DMS53 treated with DMSO at 0.1 percent for 48 hours (cell line): ENCODE data around the gene ACBD5.
"Not testable (repeated sequence)": the region's sequence is repeated elsewhere in the genome, so short reads cannot be mapped to it uniquely, and the experiment has no call there.

ENCODE experiments used
- DNase-seq: peaks from one replicate; lab custom pipeline; 2025; ENCODE audit not compliant: unreplicated experiment; lab: John Stamatoyannopoulos, UW

Gene ACBD5, protein sequence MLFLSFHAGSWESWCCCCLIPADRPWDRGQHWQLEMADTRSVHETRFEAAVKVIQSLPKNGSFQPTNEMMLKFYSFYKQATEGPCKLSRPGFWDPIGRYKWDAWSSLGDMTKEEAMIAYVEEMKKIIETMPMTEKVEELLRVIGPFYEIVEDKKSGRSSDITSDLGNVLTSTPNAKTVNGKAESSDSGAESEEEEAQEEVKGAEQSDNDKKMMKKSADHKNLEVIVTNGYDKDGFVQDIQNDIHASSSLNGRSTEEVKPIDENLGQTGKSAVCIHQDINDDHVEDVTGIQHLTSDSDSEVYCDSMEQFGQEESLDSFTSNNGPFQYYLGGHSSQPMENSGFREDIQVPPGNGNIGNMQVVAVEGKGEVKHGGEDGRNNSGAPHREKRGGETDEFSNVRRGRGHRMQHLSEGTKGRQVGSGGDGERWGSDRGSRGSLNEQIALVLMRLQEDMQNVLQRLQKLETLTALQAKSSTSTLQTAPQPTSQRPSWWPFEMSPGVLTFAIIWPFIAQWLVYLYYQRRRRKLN

DNA sequence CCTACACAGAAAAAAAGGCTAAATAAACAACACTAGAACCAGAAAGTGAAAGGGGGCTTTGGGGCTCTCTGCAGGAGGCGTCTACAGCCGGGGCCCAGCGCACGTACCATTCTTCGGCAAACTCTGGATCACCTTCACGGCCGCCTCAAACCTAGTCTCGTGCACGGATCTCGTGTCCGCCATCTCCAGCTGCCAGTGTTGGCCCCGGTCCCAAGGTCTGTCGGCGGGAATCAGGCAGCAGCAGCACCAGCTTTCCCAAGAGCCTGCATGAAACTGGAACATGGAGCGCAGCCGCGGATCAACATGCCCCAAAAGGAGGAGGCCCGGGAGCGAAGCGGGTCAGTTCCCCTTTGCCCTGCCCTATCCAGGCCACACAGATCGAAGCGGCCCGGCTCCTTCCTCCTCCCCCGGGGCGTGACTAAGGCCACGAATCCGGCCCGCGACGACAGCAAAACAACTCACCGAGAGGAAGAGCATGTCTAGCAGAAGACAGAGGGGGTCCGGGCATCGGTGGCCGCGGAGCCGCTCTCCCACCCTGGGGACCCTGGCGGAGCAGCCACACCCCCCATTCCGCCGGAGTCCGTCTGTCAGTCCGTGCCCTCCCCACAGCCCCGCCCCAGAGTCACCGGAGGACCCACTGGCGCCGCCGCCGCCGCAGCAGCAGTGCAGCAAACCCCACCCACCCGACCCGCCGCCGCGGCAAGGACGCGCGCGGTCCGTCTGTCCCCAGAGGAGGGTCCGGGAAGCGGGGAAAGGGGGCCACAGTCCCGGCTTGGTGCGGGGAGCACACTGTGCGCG is at the start of gene ACBD5:
Gene ACBD5, minus strand, starts transcription at position 586 of the 798 bp plus-strand sequence. Its CDS starts 109 bp downstream, at position 477.
- DNase-seq = peak; percentile 87

DNA sequence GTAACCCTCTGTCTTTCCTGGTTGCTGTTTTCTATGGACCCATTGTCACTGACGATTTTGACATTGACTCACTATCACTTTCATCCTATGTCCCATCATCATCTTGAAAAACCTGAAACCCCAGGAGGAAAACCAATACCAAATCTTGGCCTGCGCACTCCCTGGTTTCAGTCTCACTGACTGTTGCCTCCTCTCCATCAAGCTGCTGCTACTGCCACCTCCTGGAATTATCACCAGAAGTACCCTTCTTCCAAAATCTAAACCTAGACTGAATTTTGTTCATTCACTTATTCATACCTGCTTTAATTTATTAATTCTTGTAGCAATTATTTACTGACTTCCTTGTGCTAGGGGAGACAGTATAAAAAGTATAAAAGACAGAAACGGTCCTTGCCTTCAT is 44.5 kb upstream of the ACBD5 start:
- no peak for DNase-seq

DNA sequence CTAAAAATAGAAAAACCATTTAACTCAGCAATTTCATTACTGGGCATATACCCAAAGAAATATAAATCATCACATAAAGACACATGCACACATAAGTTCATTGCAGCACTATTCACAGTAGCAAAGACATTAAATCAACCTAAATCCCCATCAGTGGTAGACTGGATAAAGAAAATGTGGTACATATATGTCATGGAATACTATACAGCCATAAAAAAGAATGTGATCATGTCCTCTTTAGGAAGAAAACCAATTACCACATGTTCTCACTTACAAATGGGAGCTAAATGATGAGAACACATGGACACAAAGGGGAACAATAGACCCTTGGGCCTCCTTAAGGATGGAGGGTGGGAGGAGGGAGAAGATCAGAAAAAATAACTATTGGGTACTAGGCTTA is 36.0 kb upstream of the ACBD5 start:
- no peak for DNase-seq

DNA sequence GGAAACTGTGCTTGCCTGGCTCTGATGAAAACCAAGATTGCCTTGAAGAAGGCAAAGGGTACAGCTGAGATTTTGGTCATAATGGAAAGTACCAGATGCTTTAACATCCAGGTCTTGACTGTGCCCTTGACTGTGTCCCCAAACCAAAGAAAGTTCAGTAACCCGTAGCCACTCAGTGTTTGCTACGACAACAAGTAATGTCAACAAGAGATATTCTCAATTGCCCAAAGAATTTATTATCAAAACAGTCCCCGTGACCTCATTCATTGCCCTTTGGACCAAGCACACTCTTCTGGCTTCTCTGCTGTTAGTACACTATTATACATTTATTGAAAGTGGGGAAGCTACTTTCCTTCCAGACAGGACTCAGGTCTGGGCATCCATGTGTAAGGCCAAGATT is 25.4 kb upstream of the ACBD5 start:
- not testable (repeated sequence) for DNase-seq

DNA sequence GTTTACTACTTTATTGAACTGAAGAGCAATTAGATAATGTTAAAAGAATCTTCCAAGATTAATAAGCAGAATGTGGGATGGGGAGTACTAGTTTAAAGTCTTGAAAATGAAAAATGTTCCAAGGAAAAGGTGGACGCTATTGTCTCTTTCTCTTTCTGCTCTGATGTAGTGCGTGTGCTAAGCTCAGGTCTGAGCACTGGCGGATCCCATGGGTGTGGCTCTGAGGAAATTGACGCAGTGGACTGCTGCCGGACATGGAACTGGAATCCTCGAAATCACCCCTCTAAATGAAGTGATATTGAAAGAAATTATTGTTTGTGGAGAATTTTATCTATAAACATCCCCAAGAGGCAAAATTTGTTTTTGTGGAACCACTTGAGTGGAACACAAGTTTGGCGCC is 22.2 kb upstream of the ACBD5 start:
- not testable (repeated sequence) for DNase-seq

DNA sequence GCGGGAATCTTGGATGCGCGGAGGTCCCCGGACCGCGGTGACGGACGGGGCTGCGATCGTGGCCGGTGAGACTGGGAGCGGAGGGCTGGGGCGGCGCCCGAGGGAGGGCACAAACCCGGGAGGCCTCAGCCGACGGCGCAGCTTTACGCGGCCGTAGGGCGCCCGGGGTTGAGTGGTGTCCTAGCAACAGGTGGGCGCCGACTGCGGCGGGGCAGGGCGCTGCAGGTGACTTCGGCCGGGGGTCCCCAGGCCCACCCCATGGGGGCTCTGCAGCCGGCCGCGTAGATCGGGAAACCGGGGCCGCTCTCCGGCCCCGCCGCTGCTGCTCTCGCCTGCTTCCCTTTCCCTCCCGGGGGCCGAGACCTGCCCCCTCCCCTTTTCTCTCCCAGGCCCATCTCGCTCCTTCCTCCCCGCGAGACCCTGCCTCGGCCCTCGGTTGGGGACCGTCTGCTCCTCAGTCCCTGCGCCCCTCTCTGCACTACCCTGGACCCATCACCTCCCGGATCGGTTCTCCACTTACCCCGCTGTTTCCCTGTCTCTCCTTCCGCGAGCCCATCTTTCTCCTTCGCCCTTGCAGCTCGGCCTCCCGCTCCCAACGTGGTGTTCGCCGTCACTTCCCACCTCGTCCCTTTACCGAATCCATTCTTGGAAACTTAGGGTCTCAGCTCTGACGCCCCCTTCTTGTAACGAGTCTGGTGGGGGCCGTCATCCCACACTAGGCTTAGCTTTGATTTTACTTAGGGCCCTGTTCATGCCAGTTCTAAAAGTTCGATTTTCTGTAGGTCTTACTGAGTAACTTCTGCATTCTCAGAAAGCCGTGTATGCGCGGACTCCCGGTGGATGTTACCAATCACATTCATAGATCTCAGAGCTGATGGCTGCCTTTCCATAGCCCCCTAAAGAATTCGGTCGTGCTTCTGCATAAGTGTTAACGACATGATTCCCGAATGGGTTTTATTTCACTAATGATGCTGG is 18.5 kb upstream of the ACBD5 start:
- DNase-seq = peak; percentile 15

DNA sequence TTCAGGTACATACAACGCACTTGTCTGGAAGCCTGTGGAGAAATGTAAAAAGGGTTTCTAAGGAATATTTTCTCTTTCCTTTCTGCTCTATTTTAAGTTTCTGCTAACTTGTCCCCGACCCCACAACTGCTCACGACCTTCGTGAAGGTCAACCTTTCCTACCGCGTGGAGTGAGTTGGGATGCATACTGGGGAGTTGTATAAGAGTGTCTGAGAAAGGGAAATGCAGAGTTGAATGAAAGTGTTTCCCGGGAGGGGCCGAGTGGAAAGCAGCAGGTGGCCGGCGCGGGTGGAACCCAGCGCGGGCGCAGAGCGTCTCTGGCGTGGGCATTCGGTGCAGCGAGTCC is 17.9 kb upstream of the ACBD5 start:
- no peak for DNase-seq

DNA sequence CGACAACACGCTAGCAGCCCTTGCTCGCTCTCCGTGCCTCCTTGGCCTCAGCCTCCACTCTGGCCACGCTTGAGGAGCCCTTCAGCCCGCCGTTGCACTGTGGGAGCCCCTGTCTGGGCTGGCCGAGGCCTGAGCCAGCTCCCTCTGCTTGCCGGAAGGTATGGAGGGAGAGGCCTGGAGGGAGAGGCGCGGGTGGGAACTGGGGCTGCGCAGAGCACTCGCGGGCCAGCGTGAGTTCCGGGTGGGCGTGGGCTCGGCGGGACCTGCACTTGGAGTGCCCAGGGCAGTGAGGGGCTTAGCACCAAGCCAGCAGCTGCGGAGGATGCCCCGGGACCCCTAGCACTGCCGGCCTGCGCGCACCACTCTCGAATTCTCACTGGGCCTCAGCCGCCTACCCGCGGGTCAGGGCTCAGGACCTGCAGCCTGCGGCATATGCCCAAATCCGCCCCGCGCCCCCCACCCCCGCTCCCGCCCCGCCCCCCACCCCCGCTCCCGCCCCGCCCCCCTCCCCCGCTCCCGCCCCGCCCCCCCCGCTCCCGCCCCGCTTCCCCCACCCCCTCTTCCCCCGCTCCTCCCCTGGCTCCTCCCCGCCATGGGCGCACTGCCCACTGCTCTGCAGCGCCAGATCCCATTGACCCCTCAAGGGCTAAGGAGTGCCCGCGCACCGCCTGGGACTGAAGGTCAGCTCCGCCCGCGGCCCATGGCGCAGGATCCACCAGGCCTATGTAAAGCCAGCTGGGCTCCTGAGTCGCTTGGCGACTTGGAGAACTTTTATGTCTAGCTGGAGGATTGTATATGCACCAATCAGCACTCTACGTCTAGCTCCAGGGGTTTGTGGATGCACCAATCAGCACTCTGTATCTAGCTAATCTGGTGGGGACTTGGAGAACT is 15.9 kb upstream of the ACBD5 start:
- DNase-seq = no peak

DNA sequence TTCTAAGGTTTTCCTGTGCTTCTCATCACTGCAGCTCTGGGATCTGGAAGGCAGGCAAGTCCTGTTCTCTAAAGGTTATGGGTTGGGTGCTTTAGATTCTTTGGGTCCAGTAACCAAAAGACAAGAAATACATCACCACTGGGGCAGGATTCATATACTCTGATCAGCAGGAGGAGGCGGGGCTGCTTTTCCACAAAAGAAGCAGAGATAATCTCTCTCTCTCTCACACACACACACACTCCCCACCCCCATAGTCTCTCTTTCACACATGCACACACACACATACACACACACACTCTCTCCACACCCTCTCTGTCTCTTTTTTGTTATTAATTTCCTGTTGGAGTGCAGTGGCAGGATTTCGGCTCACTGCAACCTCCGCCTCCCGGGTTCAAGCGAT is 13.0 kb upstream of the ACBD5 start:
- no peak for DNase-seq

DNA sequence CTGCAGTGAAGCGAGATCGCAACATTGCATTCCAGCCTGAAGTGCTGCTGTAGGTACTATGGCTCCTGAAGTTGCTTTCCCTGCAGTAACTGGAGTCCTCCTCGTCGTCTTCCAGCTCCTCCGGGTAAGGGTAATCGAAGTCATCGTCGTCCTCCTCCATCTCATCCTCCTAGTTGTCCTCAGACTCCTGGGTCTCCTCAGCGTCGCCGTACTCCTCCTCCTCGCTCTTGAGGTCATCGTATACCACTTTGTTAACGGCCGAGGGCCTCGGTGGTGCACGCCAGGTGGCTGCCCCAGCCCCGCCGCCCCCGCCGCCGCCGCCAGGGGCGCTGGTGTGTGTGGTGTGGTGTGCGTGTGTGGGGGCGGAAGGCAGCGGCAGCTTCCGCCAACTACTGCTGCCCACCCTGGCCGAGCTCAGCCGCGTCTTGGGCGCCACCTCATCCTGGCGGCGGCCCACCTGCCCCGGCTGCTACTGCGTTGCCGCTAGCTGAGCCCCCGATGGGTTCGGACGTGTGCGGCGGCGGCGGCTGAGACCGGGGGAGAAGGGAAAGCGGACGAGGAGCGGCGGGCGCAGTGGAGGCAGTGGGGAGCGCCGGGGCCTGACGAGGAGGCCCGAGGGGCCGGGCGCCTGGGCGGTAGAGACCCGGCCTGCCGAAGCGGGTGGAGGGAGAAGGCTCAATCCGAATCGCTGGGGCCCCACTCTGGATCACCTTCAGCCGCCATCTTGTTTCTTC is 11.8 kb upstream of the ACBD5 start:
- DNase-seq = peak; percentile 70

DNA sequence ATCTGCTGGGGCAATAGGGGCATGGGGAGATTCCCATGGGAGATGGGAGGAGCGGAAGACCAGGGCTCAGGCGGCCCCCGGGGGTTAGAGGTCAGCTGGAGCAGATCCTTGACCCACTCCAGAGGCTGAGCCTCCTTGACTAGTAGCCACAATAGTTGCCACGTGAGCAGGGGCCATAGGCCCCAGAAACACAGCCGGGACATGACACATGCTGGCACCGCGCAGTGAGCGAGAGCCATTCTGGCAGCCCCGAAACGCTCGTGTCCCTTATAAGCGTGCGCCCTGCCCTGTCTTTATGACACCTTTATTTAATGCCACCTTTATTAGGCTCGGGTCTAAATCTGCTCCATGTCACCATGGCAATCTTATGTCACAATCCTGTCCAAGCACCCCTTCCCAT is 11.0 kb upstream of the ACBD5 start:
- no peak for DNase-seq

DNA sequence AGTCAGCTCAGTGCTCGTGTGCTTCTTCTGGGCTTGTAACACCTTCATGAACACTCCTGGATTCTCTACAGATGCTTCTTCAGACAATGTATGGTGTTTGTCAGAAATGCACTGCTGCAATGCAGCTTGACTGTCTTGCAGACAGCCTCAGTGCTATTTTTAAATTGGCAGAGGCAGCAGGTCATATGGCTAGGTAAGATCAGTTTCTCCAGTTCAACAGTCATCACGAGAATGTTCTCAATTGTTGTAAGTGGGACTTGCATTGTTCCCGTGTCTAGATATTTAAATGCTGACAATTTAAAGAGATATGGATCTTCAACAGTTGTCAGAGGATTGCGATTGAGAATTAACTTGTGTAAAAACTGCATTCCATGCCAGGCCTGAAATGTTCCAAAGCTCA is 7.6 kb upstream of the ACBD5 start:
- no peak for DNase-seq

DNA sequence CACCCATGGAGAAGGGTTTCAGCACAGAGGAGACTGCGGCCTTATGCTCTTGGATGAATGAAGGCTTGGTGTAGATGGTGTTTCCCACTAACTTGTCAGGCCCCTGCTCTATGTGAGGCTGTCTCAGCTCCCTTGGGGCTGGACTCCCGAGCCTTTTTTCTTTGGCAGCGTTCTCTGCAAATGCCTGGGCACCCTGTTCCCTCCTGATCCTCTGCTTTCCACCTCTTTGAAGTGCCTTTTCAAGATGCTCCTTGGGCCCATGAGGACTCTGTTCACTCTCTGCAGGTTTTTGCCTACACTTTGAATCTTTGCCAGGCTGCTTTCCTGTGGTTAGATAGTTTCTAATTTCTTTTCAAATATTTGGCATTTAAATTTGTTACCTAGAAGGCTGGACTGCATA is 6.8 kb upstream of the ACBD5 start:
- no peak for DNase-seq

DNA sequence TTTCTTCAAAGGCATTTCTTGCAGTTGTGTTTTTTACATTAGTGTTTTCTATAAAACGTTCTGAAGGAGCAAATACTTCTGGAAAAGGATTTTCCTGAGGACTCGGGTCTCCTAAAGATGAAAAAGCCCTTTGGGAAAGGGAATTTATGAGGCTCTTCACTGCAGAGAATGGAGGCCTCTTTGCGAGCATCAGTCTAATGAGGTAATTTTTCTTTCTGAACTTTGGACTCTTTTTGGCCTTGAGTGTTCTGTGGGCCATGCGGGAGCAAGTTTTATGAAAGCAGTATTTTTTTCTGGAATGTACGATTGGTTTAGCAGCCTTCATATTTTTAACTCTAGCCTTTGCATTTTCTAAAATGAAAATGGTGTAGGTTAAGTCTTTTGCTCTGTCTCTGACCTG is 6.4 kb upstream of the ACBD5 start:
- DNase-seq = no peak

DNA sequence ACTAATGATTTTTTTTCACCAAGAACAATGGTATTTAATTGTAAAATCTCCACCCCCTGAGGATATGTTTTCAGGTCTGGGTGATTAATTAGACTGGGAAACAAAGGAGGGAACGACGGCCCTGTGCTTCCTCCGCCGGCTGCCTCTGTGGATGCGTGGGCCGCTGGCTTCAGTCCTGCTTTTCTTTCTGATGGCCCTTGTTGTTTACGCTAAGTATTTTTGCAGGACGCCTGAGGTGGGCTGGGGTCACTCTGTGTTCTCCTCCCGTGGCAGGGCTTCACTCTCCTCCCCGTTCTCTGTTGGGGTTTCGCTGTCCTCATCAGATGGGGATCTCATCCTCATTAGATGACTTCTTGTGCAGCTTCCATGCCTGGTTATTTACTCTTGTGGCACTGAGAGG is 5.2 kb upstream of the ACBD5 start:
- no peak for DNase-seq

DNA sequence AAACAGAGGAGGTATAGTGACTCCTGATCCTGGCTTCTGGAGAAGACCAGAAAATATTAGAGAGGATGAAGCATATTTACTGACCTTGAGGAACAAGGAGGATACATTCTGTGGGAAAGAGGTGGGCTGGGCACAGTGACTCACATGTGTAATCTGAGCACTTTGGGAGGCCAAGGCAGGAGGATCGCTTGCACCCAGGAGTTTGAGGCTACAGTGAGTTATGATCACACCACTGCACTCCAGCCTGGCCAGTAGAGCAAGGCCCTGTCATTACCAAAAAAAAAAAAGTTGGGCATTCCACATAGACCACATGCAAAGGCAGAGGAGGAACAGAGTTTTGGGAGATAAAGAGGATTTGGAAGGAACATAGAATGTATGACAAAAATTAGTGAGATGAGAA is 4.4 kb upstream of the ACBD5 start:
- no peak for DNase-seq

DNA sequence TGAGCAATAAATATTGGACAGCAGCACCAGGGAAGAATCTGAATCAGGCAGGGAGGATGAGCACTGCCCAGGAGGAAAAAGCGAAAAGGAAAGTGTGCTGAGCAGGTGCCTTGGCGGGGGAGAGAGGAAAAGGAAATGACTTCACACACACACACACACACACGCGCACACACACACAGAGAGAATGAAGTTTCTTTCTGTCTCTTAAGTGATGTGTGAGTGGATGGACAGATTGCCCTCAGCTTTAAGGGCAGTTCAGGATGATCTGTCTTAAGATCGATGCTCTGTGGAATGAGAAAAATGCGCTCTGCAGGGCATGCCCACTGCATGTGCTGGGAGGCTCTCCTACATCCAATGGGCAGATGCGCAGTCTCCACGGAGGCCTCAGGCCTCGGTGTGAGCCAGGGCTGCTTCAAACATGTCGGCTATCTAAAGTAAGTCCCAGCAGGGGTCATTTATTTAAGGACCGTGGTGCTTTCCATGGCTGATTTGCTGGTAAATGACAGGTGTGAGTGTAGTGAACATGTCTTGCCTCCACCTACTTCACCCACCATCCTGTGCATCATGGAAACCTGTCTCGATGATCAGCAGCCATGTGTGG is 2.5 kb upstream of the ACBD5 start:
- DNase-seq = peak; percentile 71

DNA sequence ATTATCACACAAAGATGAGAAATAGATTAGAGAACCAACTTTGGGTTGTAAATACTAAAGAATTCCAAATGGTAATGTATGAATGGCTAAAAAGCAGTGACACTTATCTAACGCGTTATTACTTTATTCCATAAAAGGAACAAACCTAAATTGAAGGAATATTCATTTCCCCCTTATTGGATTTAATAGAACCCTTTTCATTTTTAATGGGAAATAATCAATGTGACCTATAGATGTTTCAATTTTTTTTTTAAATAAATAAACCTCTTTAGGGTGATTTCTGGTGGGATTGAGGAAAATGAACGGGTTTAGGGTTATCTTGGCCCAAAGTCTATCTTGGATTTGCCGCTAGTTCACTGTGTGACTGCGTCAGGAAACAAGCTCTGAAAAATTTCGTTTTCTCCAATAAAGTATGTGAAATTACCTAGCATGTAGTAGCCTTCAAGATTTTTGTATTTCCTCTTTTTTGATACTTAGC is 1.9 kb upstream of the ACBD5 start:
- DNase-seq = no peak
